Measurements from ENCODE around the gene CCDC92B.

Gene CCDC92B

GRCh38 chr17:2776589-2777241 is 27.3 kb upstream of the CCDC92B start:
- H3K27ac ChIP-seq, result no peak overlapping the region
- no peak for DNase-seq
- intact Hi-C loops (cut with DNase I; ENCODE audit: low total_unique reads), result no loop called here
- H3K9me3 ChIP-seq, result no peaks in the 10 kb centered on the region
- no peak overlapping the region for H3K4me3 ChIP-seq
- H3K4me1 ChIP-seq, result peaks cover 0 to 8% (median 6%) of the 10 kb centered on the region in 4 donors
- no peaks in the 10 kb centered on the region for H3K36me3 ChIP-seq
- peaks cover 0 to 69% of the 10 kb centered on the region in 2 donors for H3K27me3 ChIP-seq
- TF ChIP-seq, protein P1, sequence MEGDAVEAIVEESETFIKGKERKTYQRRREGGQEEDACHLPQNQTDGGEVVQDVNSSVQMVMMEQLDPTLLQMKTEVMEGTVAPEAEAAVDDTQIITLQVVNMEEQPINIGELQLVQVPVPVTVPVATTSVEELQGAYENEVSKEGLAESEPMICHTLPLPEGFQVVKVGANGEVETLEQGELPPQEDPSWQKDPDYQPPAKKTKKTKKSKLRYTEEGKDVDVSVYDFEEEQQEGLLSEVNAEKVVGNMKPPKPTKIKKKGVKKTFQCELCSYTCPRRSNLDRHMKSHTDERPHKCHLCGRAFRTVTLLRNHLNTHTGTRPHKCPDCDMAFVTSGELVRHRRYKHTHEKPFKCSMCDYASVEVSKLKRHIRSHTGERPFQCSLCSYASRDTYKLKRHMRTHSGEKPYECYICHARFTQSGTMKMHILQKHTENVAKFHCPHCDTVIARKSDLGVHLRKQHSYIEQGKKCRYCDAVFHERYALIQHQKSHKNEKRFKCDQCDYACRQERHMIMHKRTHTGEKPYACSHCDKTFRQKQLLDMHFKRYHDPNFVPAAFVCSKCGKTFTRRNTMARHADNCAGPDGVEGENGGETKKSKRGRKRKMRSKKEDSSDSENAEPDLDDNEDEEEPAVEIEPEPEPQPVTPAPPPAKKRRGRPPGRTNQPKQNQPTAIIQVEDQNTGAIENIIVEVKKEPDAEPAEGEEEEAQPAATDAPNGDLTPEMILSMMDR (IDR thresholded peaks at IDR 0.05), result no peak

GRCh38 chr17:2775206-2775605 is 25.8 kb upstream of the CCDC92B start:
- H3K9me3 ChIP-seq, result no peaks in the 10 kb centered on the region
- H3K27ac ChIP-seq, result no peak overlapping the region
- TF ChIP-seq, protein P1 (IDR thresholded peaks at IDR 0.05), result no peak
- no peaks in the 10 kb centered on the region for H3K36me3 ChIP-seq
- no peak overlapping the region for H3K4me3 ChIP-seq
- H3K27me3 ChIP-seq, result peaks cover 0 to 64% of the 10 kb centered on the region in 2 donors
- no peak for DNase-seq
- peaks cover 0 to 8% (median 6%) of the 10 kb centered on the region in 4 donors for H3K4me1 ChIP-seq
- intact Hi-C loops (cut with DNase I; ENCODE audit: low total_unique reads), result no loop called here

DNA sequence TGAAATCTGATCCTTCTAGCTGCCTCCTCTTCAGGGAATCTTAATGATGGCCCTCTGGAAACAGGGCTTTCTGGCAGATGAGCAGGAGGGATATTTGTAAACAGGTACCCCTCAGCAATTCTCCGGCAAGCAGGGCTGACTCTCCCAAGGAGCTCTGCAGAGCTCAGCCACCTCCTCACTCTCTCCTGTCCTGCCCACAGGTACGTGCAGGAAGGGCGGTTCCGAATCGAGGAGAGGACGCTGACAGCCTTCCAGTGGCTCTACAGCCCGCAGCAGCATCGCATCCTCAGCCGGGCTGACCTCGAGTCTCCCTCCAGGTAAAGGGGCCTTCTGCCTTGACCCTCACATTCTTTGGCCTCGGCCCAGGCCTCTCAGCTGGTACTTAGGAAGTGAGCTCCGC is 20.7 kb upstream of the CCDC92B start:
- peaks cover 0 to 31% of the 10 kb centered on the region in 2 donors for H3K27me3 ChIP-seq
- H3K4me3 ChIP-seq, result no peak overlapping the region
- H3K27ac ChIP-seq, result no peak overlapping the region
- intact Hi-C loops (cut with DNase I; ENCODE audit: low total_unique reads), result no loop called here
- H3K4me1 ChIP-seq, result no peaks in the 10 kb centered on the region
- no peak for DNase-seq
- TF ChIP-seq, protein P1 (IDR thresholded peaks at IDR 0.05), result no peak
- H3K9me3 ChIP-seq, result no peaks in the 10 kb centered on the region
- no peaks in the 10 kb centered on the region for H3K36me3 ChIP-seq

- DNase-seq, result no peak
- Histone ChIP-seq H3K27me3 (peaks cover 0 to 61% of the 10 kb centered on the region in 2 donors), H3K9me3 (no peaks in the 10 kb centered on the region), H3K4me3 (no peak overlapping the region), H3K36me3 (no peaks in the 10 kb centered on the region), H3K27ac (no peak overlapping the region), H3K4me1 (peaks cover 0 to 16% (median 11%) of the 10 kb centered on the region in 4 donors)
- TF ChIP-seq, protein P1 (IDR thresholded peaks at IDR 0.05), result no peak
- intact Hi-C loops (cut with DNase I; ENCODE audit: low total_unique reads), result no loop called here
Measured at GRCh38 chr17:2758870-2759269, 9.4 kb upstream of the CCDC92B start.

DNA sequence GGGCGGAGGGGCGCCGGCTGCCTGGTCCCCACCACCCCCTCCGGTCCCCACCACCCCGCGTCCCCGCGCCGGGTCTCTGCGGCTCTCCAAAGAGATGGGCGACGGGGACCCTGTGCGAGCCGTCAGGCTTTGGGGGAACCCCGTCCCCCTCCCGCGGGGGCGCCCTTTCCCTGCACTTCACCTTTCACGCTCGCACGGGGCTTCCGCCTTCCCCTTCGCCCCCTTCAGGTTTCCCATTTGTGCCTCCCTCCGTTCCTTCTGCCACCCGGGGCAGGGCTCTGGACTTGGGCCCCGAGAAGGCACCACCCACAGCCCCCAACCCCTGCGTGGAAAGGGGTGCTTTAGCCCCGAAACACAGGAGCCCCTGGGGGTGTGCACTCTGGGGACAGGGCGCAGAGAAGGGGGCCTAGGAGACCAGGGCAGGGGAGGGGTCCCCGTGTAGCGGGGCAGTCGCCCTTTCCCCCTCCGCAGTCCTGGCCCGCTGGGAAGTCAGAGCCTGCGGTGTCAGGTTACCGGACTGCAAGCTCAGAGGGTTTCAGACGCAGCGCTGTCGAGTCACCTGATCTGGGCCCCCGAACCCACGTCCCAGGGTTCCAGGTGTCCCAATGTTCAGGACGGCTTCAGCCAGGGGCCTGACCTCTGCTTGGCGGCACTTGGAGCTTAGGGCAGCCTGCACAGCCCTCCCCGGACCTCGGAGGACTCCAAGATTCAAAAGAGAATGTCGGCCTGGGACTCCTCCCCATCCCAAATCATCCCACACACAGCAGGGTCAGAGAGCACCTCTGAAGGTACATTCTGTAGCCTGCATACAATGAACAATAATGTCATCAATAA is 6.7 kb upstream of the CCDC92B start:
- TF ChIP-seq, protein P1 (IDR thresholded peaks at IDR 0.05), result no peak
- intact Hi-C loops (cut with DNase I; ENCODE audit: low total_unique reads), result no loop called here
- peaks cover 0 to 70% of the 10 kb centered on the region in 2 donors for H3K27me3 ChIP-seq
- H3K27ac ChIP-seq, result no peak overlapping the region
- no peaks in the 10 kb centered on the region for H3K9me3 ChIP-seq
- H3K4me3 ChIP-seq, result peak overlapping the region; percentile 7 to 39
- peaks cover 0 to 16% (median 11%) of the 10 kb centered on the region in 4 donors for H3K4me1 ChIP-seq
- DNase-seq, result no peak
- H3K36me3 ChIP-seq, result no peaks in the 10 kb centered on the region

All from tibial artery (tissue), 4 donors.